OCI-LY7 (cell line): ENCODE measurements around the gene SYT14. TPM values are rescaled to one million over a fixed set of nuclear protein-coding genes. Genes with fewer than 3 reads are reported as not detected.

Experiments
- BruUV-seq: library from RNA; stranded (reverse); fragments of 400-500 nt; replicated peaks from 2 replicates; lab custom pipeline; 2021; lab: Mats Ljungman, UMichigan
- CTCF ChIA-PET: fragments of 300-600 bp; sonication (Branson Sonifier 250); formaldehyde crosslinking; loops from one replicate; lab custom pipeline; 2022; ENCODE audit warnings: antibody characterized with exemption; ENCODE audit not compliant: unreplicated experiment; lab: Charles Lee
- POLR2A ChIA-PET: fragments of 300-600 bp; sonication (Branson Sonifier 250); formaldehyde crosslinking; loops from one replicate; lab custom pipeline; 2022; ENCODE audit warnings: antibody characterized with exemption; lab: Charles Lee
- DNase-seq: peaks from one replicate; pipeline ENCODE4 v3.0.0-alpha.2; 2015; ENCODE audit warnings: low spot score
- H2AFZ ChIP-seq: fragments of 200-600 bp; sonication (generic), shearing (Covaris generic); 2 replicates; pipeline ENCODE4 v1.6.1; 2014; ENCODE audit warnings: mild to moderate bottlenecking, antibody characterized with exemption, low read length, moderate library complexity
- H3K27ac ChIP-seq: fragments of 200-600 bp; sonication (generic); 2 replicates; pipeline ENCODE4 v1.5.1; 2014; ENCODE audit warnings: mixed run types, low read depth, mild to moderate bottlenecking, moderate library complexity, low read length, inconsistent platforms; ENCODE audit not compliant: poor library complexity, severe bottlenecking
- H3K36me3 ChIP-seq: fragments of 200-600 bp; sonication (generic); 2 replicates; pipeline ENCODE4 v1.6.1; 2014; ENCODE audit warnings: mild to moderate bottlenecking, antibody characterized with exemption, low read length, moderate library complexity, mixed read lengths; ENCODE audit not compliant: insufficient read depth
- H3K4me1 ChIP-seq: fragments of 200-600 bp; sonication (generic); 2 replicates; pipeline ENCODE4 v1.5.1; 2014; ENCODE audit warnings: mild to moderate bottlenecking, low read length; ENCODE audit not compliant: insufficient read depth, poor library complexity, severe bottlenecking
- H3K4me2 ChIP-seq: fragments of 200-600 bp; sonication (generic); 2 replicates; pipeline ENCODE4 v1.6.1; 2014; ENCODE audit warnings: mild to moderate bottlenecking, low read length
- H3K4me3 ChIP-seq: fragments of 200-600 bp; sonication (generic); 2 replicates; pipeline ENCODE4 v1.5.1; 2014; ENCODE audit warnings: mild to moderate bottlenecking, low read depth, low read length; ENCODE audit not compliant: poor library complexity, severe bottlenecking
- H3K79me2 ChIP-seq: fragments of 200-600 bp; sonication (generic); 2 replicates; pipeline ENCODE4 v1.6.1; 2016; ENCODE audit warnings: low read depth, mild to moderate bottlenecking, low read length, moderate library complexity, mixed read lengths; ENCODE audit not compliant: insufficient read depth
- H3K9me2 ChIP-seq: fragments of 200-600 bp; sonication (generic); 2 replicates; pipeline ENCODE4 v1.6.1; 2016; ENCODE audit warnings: mild to moderate bottlenecking, low read length, mixed read lengths; ENCODE audit not compliant: insufficient read depth
- H3K9me3 ChIP-seq: fragments of 200-600 bp; sonication (generic); 2 replicates; pipeline ENCODE4 v1.6.1; 2014; ENCODE audit warnings: mild to moderate bottlenecking, mixed run types, low read length, mixed read lengths
- H4K20me1 ChIP-seq: fragments of 200-600 bp; sonication (generic); 2 replicates; pipeline ENCODE4 v1.6.1; 2014; ENCODE audit warnings: mild to moderate bottlenecking, antibody characterized with exemption, low read length, moderate library complexity, mixed read lengths; ENCODE audit not compliant: insufficient read depth
- EZH2phosphoT487 ChIP-seq: fragments of 200-600 bp; sonication (generic); IDR thresholded peaks from 2 replicates; pipeline ENCODE4 v1.6.1; 2018; ENCODE audit warnings: low read depth, borderline replicate concordance, mild to moderate bottlenecking, mixed run types, antibody characterized with exemption, low read length, moderate library complexity, mixed read lengths
- intact Hi-C: fragments of 100-400 bp; cut with micrococcal nuclease; formaldehyde crosslinking; loops from one replicate; pipeline ENCODE4 v1.10.0; 2022; ENCODE audit not compliant: unreplicated experiment
- total RNA-seq, 2 experiments: library from RNA; depleted of rRNA in 1 of 2; stranded (reverse); fragments of >200 nt in 1 of 2; shearing (Covaris generic) in 1 of 2; gene quantifications; 2 replicates each; pipeline ENCODE4 v1.2.3, GENCODE V29; 2014 to 2022
- TF ChIP-seq, protein P1 (sequence below): fragments of 200-600 bp; sonication (generic); conservative IDR thresholded peaks from 2 replicates; pipeline ENCODE4 v1.5.1; 2014; ENCODE audit warnings: mild to moderate bottlenecking, antibody characterized with exemption, low read length, moderate library complexity, mixed read lengths

SYT14 gene
- total RNA-seq, 2 experiments from 2014 or later = not detected

- H3K9me3 ChIP-seq = no peaks in the 10 kb centered on the region
- H3K4me1 ChIP-seq = no peaks in the 10 kb centered on the region
- no TSS peak for BruUV-seq
- ChIA-PET CTCF (no interaction called here), POLR2A (no interaction called here)
- no peak for DNase-seq
- no peaks in the 10 kb centered on the region for H3K79me2 ChIP-seq
- no peak overlapping the region for H3K27ac ChIP-seq
- intact Hi-C loops = no loop called here
- no peak overlapping the region for H3K4me2 ChIP-seq
- H3K9me2 ChIP-seq = no peaks in the 10 kb centered on the region
- H3K36me3 ChIP-seq = no peaks in the 10 kb centered on the region
- H4K20me1 ChIP-seq = no peaks in the 10 kb centered on the region
- H3K4me3 ChIP-seq = no peak overlapping the region
- TF ChIP-seq, protein P1, sequence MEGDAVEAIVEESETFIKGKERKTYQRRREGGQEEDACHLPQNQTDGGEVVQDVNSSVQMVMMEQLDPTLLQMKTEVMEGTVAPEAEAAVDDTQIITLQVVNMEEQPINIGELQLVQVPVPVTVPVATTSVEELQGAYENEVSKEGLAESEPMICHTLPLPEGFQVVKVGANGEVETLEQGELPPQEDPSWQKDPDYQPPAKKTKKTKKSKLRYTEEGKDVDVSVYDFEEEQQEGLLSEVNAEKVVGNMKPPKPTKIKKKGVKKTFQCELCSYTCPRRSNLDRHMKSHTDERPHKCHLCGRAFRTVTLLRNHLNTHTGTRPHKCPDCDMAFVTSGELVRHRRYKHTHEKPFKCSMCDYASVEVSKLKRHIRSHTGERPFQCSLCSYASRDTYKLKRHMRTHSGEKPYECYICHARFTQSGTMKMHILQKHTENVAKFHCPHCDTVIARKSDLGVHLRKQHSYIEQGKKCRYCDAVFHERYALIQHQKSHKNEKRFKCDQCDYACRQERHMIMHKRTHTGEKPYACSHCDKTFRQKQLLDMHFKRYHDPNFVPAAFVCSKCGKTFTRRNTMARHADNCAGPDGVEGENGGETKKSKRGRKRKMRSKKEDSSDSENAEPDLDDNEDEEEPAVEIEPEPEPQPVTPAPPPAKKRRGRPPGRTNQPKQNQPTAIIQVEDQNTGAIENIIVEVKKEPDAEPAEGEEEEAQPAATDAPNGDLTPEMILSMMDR = no peak
- no peak for TF ChIP-seq EZH2phosphoT487
- H2AFZ ChIP-seq = no peak overlapping the region
These were observed 47.0 kb downstream of the SYT14 start for GRCh38 chr1:209985002-209985401.

DNA sequence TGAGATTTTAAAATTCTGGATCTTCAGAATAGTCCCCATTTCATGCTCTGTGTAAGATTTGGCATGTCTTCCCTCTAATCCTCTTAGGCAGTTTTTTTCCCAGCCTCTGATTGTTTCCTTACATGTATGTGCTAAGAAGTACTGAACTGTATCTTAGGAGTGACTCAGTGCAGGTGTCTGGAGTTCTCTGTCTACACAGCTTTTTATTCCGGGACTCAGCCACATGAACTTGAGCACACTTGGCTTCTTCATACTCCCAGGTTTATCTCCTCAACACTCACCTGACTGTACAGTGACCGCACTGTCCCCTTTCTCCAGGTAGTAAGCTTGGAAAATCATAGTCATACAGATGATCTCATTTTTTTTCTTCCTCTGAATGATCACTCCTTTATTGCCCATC, 50.7 kb downstream of the SYT14 start:
- intact Hi-C loops = loop anchor here (2.0 kb wide), 1 partner anchor 128 kb away; no protein-coding TSS in a partner anchor
- no peak overlapping the region for H3K27ac ChIP-seq
- TF ChIP-seq EZH2phosphoT487 = no peak
- TF ChIP-seq, protein P1 = no peak
- H3K4me3 ChIP-seq = no peak overlapping the region
- no peaks in the 10 kb centered on the region for H3K9me3 ChIP-seq
- no peaks in the 10 kb centered on the region for H3K4me1 ChIP-seq
- no peaks in the 10 kb centered on the region for H3K9me2 ChIP-seq
- no peak overlapping the region for H2AFZ ChIP-seq
- BruUV-seq = no TSS peak
- H3K36me3 ChIP-seq = no peaks in the 10 kb centered on the region
- CTCF ChIA-PET = no interaction called here
- POLR2A ChIA-PET = no interaction called here
- no peak for DNase-seq
- no peaks in the 10 kb centered on the region for H3K79me2 ChIP-seq
- H4K20me1 ChIP-seq = no peaks in the 10 kb centered on the region
- no peak overlapping the region for H3K4me2 ChIP-seq

- no peak for TF ChIP-seq EZH2phosphoT487
- TF ChIP-seq, protein P1 = peak; percentile 61; the same call in 1 of the 2 replicates
These were observed 51.5 kb downstream of the SYT14 start for GRCh38 chr1:209989525-209989924.

More at GRCh38 chr1:209989525-209989924, 51.5 kb downstream of the SYT14 start:
- Histone ChIP-seq H3K9me2 (no peaks in the 10 kb centered on the region), H3K9me3 (no peaks in the 10 kb centered on the region), H2AFZ (no peak overlapping the region), H3K79me2 (no peaks in the 10 kb centered on the region), H3K36me3 (no peaks in the 10 kb centered on the region), H3K27ac (no peak overlapping the region), H3K4me2 (no peak overlapping the region), H3K4me3 (no peak overlapping the region), H3K4me1 (no peaks in the 10 kb centered on the region), H4K20me1 (no peaks in the 10 kb centered on the region)
- CTCF ChIA-PET = no interaction called here
- no TSS peak for BruUV-seq
- POLR2A ChIA-PET = interaction anchor here (0.6 to 1.0 kb wide), 2 partner anchors 15 to 147 kb away, joined by 3 read pairs; no protein-coding TSS in a partner anchor
- DNase-seq = peak; percentile 3
- intact Hi-C loops = loop anchor here (2.0 kb wide), 1 partner anchor 129 kb away; no protein-coding TSS in a partner anchor
